Pericardium fibroblast (primary cell): Measurements from ENCODE around the gene SLC19A1. TPM values are rescaled to one million over a fixed set of nuclear protein-coding genes. Genes with fewer than 3 reads are reported as not detected.

Experiments used
- total RNA-seq: library from RNA; depleted of rRNA; stranded (reverse); fragments of >200 nt; gene quantifications from 2 replicates; pipeline ENCODE4 v1.2.3, GENCODE V29; 2015

The SLC19A1 gene
- 6.1 and 7.6 TPM in 2 replicates for total RNA-seq

DNA sequence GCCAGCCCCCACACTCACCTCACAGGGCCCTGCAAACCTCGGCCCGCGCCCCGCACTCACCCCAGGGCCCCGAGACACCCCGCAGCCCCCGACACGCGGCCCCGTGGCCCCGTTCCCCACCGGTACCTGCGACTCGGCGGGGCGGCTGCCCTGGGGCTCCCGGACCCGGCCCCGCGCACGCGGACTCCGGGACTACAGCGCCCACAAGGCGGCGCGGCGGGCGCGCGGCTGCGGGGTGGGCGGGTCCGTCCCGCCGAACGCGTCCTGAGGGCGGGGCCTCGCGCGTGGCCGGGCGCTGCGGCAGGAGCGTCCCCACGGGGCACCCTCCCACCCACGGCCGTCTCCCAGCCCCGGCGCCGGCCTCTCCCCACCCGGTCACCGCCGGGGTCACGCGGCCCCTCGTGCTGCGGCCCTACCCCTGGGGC, at the start of gene SLC19A1:
Gene SLC19A1 (minus strand): TSS at position 199 of the 425 bp plus-strand sequence. CDS start 4,481 bp downstream, outside the sequence.

Other genes starting within 250 kb of the SLC19A1 start
- gene COL18A1, start 137.3 kb downstream of the SLC19A1 start, total RNA-seq = 192 and 240 TPM in 2 replicates
- 6.0 and 16.7 TPM in 2 replicates for gene PCBP3, start 101.3 kb upstream of the SLC19A1 start, total RNA-seq